HG03045 (cell line): ENCODE measurements around the gene RRAS.

Experiments
- ATAC-seq: cut with Tn5 transposase; IDR thresholded peaks from one replicate; pipeline ENCODE4 v1.9.1; 2021; ENCODE audit warnings: mild to moderate bottlenecking, moderate library complexity; ENCODE audit not compliant: unreplicated experiment

RRAS gene

DNA sequence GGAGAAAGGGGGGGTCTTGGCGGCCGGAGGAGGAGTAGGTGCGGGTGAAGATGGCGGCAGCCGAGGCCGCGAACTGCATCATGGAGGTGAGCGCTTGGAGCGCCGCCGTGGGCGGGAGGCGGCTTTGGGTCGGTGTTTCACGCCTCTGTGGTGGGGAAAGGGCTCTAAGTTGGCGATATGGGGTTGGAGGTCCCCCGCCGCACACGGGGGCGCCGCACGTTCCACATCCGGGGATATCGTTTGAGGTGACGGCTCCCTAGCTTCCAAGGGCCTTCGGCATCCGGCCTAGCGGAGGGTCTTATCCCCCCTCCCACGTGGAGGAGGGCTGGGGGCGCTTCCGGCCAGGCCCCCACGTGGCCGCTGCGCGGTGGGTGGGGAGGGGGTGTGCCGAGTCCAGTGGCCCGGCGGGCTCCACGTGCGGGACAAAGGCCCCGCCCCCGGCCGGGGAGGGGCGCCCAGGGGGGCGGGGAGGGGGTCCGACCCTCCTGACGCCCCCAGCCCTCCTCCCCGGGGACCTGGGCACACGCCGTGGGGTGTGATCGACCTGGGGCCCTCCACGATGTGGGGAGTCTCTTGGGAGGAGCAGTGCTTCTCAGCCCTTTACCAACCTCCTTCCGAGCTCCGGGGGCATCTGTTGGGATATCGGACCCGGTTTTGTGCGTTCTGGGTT is 37.4 kb upstream of the RRAS start, which contains the start of gene PRMT1:
Gene PRMT1 (plus strand): TSS at position 41 of the 670 bp plus-strand sequence. CDS start 10 bp downstream, at position 51.
- ATAC-seq, result peak; percentile 6

DNA sequence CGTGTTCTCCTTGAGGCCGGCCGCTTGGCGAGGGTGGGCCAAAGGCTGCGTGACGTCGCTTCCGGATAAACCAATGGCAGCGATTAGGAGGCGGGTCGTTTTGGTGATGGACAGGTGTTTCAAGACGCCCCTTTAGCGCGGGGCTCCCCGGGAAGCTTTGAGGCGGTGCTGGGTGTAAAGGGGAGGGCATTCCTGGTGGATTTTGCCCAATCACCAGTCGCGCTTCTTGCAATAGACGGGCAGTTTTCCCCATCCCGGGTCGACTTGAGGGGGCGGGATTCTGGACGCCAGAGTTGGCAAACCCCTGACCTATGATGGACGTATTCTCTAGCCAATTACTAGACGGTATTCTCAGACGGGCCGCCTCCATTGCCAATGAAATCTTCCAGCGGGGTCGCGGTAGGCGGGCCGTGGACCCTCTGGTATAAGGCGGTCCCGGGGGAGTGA is 36.9 kb upstream of the RRAS start:
- peak; percentile 68 for ATAC-seq

DNA sequence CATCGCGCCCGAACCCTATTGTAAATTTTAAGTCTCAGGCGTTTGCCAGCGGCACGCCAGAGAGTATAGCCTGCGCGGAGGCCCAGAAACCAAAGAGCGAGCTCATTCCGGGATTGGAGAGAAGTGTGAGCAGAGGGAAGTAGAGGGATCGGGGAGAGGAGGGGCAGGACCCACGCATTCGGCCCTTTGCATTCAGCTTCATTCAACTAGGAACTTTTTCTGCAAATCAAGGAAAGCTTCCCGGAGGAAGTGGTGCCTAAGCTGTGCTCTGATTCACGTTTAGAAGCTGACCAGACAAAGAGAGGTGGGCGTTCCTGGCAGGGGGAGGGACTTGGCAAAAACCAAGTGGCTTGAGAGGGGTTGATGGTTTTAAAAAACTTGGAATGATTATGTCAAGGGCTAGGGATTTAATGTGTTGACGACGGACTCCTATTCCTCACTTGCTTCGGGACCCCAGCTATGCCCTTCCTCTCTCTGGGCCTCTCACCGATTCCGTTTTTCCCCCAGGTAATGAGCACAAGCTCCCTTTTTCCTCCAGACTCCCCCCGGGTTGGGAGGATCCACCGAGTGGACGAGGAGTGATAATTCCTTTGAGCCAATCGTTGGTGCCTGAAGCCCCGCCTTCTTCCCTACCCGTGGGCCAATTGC is 36.3 kb upstream of the RRAS start:
- peak; percentile 18 for ATAC-seq

DNA sequence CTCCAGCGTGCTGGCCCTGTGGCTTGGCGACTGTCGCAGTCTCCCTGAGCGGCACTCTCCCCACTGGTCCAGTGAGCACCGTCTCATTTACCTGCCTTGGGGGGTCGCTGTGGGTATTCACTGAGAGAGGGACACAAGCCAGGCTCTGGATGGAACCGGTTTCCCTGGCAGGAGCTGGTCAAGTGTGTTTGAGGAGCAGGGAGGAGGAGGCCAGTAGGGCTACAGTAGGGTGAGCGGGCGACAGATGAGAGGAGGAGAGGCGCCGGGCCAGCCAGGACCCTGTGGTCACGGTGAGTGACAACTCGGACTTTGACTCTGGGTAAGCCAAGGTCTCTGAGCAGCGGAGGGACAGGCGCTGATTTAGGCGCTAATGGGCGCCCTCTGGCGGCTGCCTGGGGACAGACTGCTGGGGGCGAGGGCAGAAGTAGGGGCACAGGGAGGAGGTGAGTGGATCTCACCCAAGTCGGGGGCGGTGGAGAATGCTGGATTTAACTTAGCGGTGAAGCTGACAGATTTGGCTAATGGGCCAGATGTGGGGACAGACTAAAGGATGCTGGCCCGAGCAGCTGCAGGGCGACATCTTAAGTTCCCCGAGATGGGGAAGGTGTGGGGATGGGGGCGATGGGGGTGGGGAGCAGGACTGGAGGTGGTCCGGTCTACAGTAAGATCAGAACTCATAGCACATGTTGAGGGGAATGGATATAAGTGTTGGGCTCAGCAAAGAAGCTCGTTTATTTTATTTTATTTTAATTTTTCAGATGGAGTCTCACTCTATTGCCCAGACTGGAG is 32.4 kb upstream of the RRAS start:
- no peak for ATAC-seq

DNA sequence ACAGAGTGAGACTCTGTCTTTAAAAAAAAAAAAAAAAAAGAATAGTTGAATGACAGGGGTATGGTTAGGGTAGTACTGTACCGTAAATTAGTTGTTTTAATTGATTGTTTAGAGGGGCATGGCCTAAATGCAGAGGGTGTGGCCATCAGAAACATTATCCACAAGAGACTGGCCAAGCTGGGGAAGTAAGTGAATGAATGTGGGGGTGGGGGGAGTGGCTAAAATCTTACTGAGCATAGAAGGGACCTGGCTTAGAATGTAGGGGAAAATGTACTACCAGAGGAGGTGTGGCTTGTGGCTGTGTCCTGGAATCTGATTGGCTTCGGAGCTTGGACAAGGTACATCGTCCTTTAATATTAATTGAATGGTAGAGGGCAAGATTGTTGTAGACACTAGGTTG is 29.6 kb upstream of the RRAS start:
- no peak for ATAC-seq

DNA sequence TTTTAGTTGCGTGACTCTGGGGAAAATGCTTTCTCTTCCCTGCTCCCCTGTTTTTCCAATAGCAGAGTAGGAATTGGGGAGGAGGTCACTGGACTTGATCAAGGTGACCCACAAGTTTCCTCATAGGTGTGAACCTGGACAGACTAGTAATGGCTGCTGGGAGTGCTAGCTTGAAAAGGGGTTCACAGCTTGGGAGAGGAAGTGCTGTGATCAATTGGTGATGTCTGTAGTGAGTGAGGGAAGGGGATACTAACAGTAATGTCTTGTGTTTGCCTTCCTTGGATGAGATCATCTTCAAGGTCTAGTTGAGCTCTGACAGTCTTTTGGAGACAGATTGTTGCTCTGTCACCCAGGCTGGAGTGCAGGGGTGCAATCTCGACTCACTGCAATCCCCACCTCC is 27.5 kb upstream of the RRAS start:
- no peak for ATAC-seq

DNA sequence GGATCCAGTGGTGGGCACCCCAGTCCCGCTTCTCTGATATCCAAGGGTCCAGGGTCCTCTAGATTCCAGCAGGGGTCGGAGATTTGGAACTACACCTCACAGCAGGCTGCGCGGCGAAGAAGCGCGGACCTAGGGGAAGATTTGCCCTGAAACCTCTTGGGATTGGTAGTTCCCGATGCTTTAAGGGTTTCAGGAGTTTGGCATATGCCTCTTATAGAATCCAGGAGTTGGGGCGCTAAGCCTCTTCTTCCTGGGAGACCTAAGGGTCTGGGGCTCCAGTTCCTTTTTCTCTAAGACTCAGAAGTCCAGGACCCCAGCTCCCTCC is 26.1 kb upstream of the RRAS start:
- ATAC-seq, result no peak

DNA sequence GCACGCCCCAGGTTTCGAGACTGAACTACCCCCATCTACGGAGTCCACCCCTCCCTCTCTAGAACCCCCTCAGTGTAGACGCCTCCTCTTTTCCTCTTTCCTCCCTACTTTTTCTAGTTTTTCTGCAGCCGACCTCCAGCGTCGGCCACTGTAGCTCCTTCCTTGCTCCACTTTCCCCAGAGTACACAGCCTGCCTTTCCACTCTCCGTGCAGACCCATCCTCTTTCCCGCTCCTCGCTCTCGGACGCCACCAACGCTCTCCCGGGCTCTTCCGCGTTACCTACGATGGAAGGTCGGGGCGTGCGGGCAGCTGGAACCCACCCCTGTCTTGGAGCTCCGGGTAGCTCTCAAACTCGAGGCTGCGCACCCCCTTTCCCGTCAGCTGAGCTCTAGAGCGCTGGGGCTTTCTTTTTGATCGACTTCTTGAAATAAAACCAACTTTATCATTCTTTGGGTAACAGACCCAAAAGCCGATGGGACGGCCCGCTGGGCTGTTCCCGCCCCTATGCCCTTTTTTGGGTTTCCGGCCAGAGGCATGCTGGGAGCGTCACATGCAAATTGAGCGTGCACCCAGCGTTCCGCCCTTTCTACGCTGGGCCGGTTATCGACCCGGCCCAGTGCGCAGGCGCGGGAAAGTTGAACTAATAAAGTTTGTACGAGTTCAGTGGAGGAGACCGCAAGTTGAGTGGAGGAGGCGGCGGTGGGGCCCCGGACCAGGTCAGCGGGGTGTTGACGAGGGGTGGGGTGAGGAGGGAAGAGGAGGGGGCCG is 25.6 kb upstream of the RRAS start, which contains the start of the genes BCL2L12 and IRF3:
Gene BCL2L12 (plus strand): TSS at position 583 of the 769 bp plus-strand sequence. CDS start 760 bp downstream, outside the sequence.
Gene IRF3 (minus strand): TSS at position 507 of the 769 bp plus-strand sequence. CDS start 1,019 bp downstream, outside the sequence.
- ATAC-seq, result peak; percentile 75

DNA sequence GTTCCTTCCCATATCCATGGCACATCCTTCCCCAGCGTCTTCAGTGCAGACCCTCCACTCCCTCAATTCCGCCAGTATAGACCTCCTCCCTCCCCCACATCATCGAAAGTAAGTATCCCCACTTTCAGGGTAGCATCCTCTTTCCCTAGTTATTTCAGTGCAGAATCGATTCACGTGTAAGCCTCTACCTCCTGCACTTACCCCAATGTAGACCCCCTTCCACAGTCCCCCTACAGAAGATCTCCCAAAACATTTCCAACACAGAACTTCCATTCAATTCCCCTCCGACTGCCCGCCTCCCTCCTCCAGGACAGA is 25.1 kb upstream of the RRAS start:
- ATAC-seq, result no peak

DNA sequence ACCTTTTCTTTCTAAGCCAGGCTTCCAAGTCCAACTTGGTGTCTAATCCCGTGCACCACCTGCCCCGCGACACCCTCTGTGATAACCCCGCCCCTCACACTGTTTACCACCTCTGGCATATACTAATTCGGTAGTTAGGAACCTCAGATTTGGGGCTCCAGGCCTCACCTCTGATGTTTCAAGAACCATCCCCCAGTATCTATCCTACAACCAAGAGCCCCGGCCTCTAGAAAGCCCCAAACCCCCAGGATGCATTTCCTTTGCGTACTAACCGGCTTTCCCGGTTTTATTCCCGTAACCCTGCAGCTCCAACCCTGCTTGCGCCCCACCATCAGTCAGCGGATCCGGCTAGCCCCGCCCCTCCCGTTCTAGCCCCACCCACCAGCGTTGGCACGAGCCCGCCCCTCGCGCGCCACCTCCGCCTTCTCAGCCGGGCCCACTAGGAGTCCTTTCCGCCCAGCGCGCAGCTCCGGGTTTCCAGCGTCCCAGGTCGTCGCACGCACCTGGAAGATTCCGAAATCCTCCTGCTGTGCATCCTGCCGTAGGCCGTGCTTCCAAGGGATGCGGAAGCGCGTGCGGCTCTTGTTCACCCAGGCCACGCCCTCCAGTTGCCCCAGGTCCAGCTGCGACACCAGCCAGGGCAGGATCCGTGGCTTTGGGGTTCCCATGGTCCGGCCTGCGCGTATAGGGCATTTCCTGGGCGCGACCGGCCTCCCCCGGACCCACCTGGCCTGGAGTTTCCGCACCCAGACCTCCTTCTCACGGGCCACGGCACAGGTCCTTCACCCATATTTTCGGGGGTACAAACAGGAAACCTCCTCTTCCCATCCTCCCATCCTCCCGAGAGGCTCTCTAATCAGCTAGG is 24.5 kb upstream of the RRAS start:
- ATAC-seq, result no peak

DNA sequence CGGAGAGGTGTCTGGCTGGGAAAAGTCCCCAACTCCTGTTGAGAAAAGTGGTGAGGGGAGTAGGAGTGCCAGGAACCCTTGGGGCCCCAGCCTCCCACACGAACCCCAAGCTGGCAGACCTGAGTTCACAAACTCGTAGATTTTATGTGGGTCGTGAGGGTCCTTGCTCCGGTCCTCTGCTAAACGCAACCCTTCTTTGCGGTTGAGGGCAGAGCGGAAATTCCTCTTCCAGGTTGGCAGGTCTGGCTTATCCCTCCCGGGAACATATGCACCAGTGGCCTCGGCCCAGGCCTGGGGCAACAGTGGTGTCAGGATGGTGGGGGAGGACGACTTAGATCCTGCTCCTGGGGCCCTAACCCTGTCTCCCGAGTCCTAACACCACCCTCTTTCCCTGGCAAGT is 23.3 kb upstream of the RRAS start:
- ATAC-seq, result no peak

DNA sequence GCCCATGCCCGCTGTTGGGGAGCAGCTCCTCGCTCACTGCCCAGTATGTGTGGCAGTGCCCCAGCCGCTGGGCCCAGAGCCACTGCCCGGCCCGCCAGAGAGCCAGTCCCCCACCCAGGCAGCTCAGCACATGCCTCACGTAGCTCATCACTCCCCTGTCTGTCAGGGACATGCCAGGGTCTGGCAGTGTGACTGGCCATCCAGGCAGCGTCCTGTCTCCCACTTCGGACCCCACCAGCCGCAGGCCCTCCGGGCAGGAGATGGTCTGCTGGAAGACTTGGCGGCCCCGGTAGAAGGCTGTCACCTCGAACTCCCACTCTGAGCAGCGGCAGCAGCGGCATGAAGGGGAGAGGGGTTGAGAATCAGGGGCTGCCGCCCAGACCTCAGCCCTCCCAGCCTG is 22.1 kb upstream of the RRAS start:
- ATAC-seq, result no peak

DNA sequence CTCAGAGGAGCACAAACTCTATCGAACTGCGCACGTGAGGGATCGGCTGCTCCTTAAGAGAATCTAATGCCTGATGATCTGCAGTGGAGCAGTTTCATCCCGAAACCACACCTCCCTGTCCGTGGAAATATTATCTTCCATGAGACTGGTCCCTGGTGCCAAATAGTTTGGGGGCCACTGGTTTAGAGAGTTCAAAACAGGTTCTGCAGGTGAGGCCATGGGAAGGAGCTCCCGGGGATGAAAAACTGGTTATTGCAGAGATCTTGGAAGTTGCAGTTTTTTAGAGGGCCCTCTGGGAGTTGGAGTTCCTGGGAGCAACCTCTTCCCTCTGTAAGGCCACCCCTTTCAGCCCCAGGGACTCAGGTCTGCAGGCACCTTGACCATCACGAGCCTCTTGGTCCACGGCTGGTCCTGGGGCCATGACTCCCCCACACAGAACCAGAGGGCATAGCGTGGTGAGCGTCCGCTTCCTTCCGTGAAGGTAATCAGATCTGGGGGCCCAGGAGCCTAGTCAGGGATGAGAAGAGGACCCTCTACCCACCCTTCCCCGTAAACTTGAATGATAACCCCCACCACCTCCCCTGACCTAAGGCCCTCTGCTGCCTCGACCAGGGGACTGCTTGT is 20.5 kb upstream of the RRAS start:
- ATAC-seq, result no peak

DNA sequence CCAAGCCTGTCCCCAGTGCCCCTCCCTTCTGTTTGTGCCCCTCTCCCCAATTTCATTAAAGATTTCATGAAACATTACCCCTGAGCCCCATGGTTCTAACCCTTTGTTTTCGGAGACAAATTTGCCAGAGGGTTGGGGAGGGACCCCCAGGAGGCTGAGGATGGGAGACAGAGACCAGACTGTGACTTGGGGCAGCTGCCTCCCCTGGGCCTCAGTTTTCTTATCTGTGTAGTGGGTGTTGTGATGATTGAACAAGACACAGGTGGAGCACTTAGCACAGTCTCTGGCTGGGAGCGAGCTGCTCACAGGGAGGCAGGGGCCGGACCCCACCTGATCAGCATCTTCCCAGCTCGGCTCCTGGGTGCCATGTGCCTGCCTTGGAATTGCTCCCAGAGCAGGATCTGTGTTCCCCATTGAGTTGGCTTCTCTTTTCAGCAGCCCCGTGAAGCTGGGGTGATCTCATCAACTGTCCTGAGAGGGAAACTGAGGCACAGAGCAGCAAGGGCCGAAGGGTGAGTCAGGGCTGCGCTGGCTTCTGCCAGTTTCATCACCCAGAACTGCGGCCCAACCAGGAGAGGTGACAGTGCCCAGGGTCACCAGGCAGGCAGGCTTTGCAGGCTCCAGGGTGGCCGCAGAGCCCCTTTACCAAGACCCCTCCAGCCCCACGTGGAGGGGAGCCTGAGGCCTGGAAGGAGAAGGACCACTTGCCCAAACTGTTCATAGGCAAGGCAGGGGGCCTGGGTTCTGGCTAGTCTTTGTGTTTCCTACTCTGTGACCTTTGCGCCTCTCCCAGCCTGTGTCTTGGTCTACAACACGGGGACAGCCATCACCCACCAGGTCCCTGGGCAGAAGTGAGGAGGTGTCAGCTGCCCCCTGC is 18.9 kb upstream of the RRAS start:
- no peak for ATAC-seq

DNA sequence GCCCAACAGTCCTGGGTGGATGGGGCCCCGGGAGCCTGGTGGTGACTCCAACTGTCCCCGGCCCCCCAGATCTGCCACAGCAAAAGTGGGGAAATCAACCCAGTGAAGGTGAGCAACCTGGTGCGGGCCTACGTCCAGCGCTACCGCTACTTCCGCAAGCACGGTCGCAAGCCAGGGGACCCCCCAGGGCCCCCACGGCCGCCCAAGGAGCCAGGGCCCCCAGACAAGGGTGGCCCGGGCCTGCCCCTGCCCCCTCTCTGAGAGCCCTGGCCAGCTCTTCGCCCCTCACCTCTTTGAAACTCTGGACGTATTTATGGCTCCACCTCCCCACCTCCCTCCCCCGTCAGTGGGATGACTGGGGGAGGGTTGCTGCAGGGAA is 18.2 kb upstream of the RRAS start:
- ATAC-seq, result no peak

DNA sequence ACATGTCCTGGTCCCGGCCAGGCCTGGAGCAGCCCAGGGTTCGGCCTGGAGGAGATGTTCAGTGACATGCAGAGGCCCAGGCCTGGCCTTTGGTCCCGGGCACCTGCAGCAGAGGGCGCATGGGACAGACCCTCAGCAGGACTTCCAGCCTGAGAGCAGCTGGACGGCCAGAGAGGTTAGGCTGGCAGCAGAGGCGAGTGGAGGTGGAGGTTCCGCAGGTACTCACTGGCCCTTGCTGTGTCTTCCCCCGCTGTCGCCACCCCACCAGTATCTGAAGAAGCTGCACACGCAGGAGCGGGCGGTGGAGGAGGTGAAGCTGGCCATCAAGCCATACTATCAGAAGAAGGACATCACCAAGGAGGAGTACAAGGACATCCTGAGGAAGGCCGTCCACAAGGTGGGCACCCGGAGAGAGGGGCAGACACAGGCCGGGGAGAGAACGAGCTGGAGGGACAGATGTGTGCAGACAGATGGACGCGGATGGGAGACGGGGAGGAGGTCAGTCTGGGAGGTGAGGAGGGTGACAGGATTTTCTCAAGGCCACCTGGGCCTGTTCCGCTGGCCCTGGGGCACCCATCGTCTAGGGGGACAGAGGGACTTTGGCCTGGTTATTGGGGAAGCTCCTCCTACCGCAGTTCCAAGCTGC is 17.7 kb upstream of the RRAS start:
- no peak for ATAC-seq

DNA sequence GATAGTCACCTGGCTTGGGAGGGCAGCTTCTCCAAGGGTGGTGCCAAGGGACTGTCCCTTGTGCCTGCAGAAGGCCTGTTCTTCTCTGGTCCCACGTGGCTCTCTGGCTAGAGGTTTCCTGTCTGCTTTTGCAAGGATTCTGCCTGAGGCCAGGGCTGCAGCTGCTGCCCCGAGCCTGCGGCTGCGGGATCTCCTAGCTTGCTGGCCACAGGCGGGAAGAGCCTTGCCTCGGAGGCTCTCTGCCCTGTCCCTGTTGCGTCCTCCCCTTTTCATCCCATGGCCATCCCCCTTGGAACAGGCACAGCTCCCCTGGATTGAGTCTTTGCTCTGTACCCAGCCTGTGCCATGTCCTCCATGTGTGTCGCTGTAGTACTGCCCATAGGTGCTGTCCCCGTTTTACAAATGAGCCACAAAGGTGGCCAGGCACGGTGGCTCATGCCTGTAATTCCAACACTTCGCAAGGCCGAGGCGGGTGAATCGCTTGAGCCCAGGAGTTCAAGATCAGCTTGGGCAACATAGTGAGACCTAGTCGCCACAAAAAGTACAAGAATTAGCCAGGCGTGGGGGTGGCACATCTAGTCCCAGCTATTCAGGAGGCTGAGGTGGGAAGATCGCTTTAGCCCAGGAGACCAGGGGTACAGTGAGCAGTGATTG is 16.6 kb upstream of the RRAS start:
- ATAC-seq, result no peak
